OCI-LY1 (cell line): Measurements from ENCODE around the gene CDPF1.

ENCODE experiments used
- H2AFZ ChIP-seq: fragments of 200-600 bp; sonication (generic), shearing (Covaris generic); 2 replicates; pipeline ENCODE4 v1.6.0; 2014; ENCODE audit warnings: antibody characterized with exemption, mild to moderate bottlenecking, low read length
- H3F3A ChIP-seq: fragments of 200-600 bp; sonication (generic), shearing (Covaris generic); 2 replicates; pipeline ENCODE4 v1.6.0; 2014; ENCODE audit warnings: mild to moderate bottlenecking, antibody characterized with exemption, low read length, moderate library complexity; ENCODE audit not compliant: insufficient read depth
- H3K27ac ChIP-seq: fragments of 200-600 bp; sonication (generic); 2 replicates; pipeline ENCODE4 v1.5.1; 2014; ENCODE audit warnings: low read length, mixed run types, mild to moderate bottlenecking, low read depth; ENCODE audit not compliant: poor library complexity, severe bottlenecking
- H3K27me3 ChIP-seq: fragments of 200-600 bp; sonication (generic); 2 replicates; pipeline ENCODE4 v1.6.0; 2014; ENCODE audit warnings: antibody characterized with exemption, mild to moderate bottlenecking, low read length, moderate library complexity; ENCODE audit not compliant: insufficient read depth
- H3K36me3 ChIP-seq: fragments of 200-600 bp; sonication (generic); 2 replicates; pipeline ENCODE4 v1.6.1; 2014; ENCODE audit warnings: mild to moderate bottlenecking, antibody characterized with exemption, low read length, moderate library complexity, mixed read lengths; ENCODE audit not compliant: insufficient read depth
- H3K4me1 ChIP-seq: fragments of 200-600 bp; sonication (generic); 2 replicates; pipeline ENCODE4 v1.5.1; 2014; ENCODE audit warnings: mild to moderate bottlenecking, low read length, moderate library complexity; ENCODE audit not compliant: insufficient read depth, severe bottlenecking
- H3K4me2 ChIP-seq: fragments of 200-600 bp; sonication (generic), shearing (Covaris generic); 2 replicates; pipeline ENCODE4 v1.6.1; 2014; ENCODE audit warnings: low read length
- H3K4me3 ChIP-seq: fragments of 200-600 bp; sonication (generic); 2 replicates; pipeline ENCODE4 v1.5.1; 2014; ENCODE audit warnings: low read length, low read depth, mild to moderate bottlenecking, mixed read lengths; ENCODE audit not compliant: poor library complexity, severe bottlenecking
- H3K79me2 ChIP-seq: fragments of 200-600 bp; shearing (Covaris generic); 2 replicates; pipeline ENCODE4 v1.6.1; 2016; ENCODE audit warnings: mixed run types, low read length, mixed read lengths; ENCODE audit not compliant: insufficient read depth
- H3K9ac ChIP-seq: fragments of 200-600 bp; sonication (generic), shearing (Covaris generic); 2 replicates; pipeline ENCODE4 v1.6.1; 2014; ENCODE audit warnings: mild to moderate bottlenecking, low read length, mixed read lengths
- H3K9me2 ChIP-seq: fragments of 200-600 bp; sonication (generic), shearing (Covaris generic); 2 replicates; pipeline ENCODE4 v1.6.1; 2014; ENCODE audit warnings: low read depth, mild to moderate bottlenecking, low read length, mixed read lengths
- H3K9me3 ChIP-seq: fragments of 200-600 bp; shearing (Covaris generic); 2 replicates; pipeline ENCODE4 v1.6.1; 2014; ENCODE audit warnings: low read length, mixed read lengths
- H4K20me1 ChIP-seq: fragments of 200-600 bp; sonication (generic), shearing (Covaris generic); 2 replicates; pipeline ENCODE4 v1.6.0; 2016; ENCODE audit warnings: mild to moderate bottlenecking, low read length; ENCODE audit not compliant: insufficient read depth
- EZH2 ChIP-seq: fragments of 200-600 bp; sonication (generic), shearing (Covaris generic); IDR thresholded peaks from 2 replicates; pipeline ENCODE4 v1.8.0; 2017; ENCODE audit warnings: borderline replicate concordance, mixed run types, mild to moderate bottlenecking, antibody characterized with exemption, low read length, moderate library complexity, mixed read lengths
- TF ChIP-seq, protein P1 (sequence below): fragments of 200-600 bp; sonication (generic), shearing (Covaris generic); IDR thresholded peaks from 2 replicates; pipeline ENCODE4 v1.5.1; 2017; ENCODE audit warnings: mild to moderate bottlenecking, antibody characterized with exemption, low read length, moderate library complexity, mixed read lengths

The CDPF1 gene

GRCh38 chr22:46230262-46230901 is 19.7 kb downstream of the CDPF1 start:
- Histone ChIP-seq H3K36me3 (no peaks in the 10 kb centered on the region), H3K27ac (no peak overlapping the region), H3K9me2 (no peaks in the 10 kb centered on the region), H3K4me2 (no peak overlapping the region), H3K27me3 (no peaks in the 10 kb centered on the region), H3K79me2 (no peaks in the 10 kb centered on the region), H3F3A (no peaks in the 10 kb centered on the region), H3K9ac (no peak overlapping the region), H2AFZ (no peak overlapping the region), H4K20me1 (no peaks in the 10 kb centered on the region), H3K9me3 (no peaks in the 10 kb centered on the region), H3K4me1 (no peaks in the 10 kb centered on the region), H3K4me3 (no peak overlapping the region)
- TF ChIP-seq, protein P1, sequence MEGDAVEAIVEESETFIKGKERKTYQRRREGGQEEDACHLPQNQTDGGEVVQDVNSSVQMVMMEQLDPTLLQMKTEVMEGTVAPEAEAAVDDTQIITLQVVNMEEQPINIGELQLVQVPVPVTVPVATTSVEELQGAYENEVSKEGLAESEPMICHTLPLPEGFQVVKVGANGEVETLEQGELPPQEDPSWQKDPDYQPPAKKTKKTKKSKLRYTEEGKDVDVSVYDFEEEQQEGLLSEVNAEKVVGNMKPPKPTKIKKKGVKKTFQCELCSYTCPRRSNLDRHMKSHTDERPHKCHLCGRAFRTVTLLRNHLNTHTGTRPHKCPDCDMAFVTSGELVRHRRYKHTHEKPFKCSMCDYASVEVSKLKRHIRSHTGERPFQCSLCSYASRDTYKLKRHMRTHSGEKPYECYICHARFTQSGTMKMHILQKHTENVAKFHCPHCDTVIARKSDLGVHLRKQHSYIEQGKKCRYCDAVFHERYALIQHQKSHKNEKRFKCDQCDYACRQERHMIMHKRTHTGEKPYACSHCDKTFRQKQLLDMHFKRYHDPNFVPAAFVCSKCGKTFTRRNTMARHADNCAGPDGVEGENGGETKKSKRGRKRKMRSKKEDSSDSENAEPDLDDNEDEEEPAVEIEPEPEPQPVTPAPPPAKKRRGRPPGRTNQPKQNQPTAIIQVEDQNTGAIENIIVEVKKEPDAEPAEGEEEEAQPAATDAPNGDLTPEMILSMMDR = no peak
- TF ChIP-seq EZH2 = no peak

GRCh38 chr22:46229701-46230100 is 20.4 kb downstream of the CDPF1 start:
- Histone ChIP-seq H3K9me2 (no peaks in the 10 kb centered on the region), H4K20me1 (no peaks in the 10 kb centered on the region), H3K79me2 (no peaks in the 10 kb centered on the region), H3K27me3 (no peaks in the 10 kb centered on the region), H3K4me3 (no peak overlapping the region), H3K4me1 (no peaks in the 10 kb centered on the region), H3K9me3 (no peaks in the 10 kb centered on the region), H3K4me2 (no peak overlapping the region), H3K9ac (no peak overlapping the region), H3F3A (no peaks in the 10 kb centered on the region), H3K36me3 (no peaks in the 10 kb centered on the region), H3K27ac (no peak overlapping the region), H2AFZ (no peak overlapping the region)
- TF ChIP-seq, protein P1 = no peak
- no peak for TF ChIP-seq EZH2

DNA sequence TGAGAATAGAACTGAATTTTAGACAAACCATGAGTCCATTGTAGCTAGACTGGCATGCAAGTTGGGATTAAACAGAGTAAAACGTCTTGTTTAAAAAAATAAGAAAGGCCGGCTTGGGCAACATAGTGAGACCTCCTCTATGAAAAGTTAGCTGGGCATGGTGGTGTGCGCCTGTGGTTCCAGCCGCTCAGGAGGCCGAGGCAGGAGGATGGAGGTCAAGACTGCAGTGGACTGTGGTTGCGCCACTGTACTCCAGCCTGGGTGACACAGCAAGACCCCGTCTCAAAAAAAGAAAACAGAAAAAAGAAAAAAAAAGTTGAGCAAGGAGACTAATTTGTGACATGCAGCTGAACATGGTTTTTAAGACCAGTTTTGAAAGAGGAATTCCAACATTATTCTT is 23.5 kb downstream of the CDPF1 start:
- H2AFZ ChIP-seq = no peak overlapping the region
- no peaks in the 10 kb centered on the region for H3K79me2 ChIP-seq
- H3K4me3 ChIP-seq = no peak overlapping the region
- no peaks in the 10 kb centered on the region for H3K4me1 ChIP-seq
- no peaks in the 10 kb centered on the region for H3K36me3 ChIP-seq
- H3K9me2 ChIP-seq = no peaks in the 10 kb centered on the region
- H3K4me2 ChIP-seq = no peak overlapping the region
- no peak overlapping the region for H3K9ac ChIP-seq
- TF ChIP-seq, protein P1 = no peak
- TF ChIP-seq EZH2 = no peak
- H3F3A ChIP-seq = no peaks in the 10 kb centered on the region
- H4K20me1 ChIP-seq = no peaks in the 10 kb centered on the region
- H3K27me3 ChIP-seq = no peaks in the 10 kb centered on the region
- H3K9me3 ChIP-seq = no peaks in the 10 kb centered on the region
- H3K27ac ChIP-seq = no peak overlapping the region
